ENCODE data around the gene NEBL.

Gene NEBL

GRCh38 chr10:20871970-20872369 lies 25.1 kb downstream of the NEBL start:
- DNase-seq = no peak
- intact Hi-C loops (cut with DNase I) = no loop called here

GRCh38 chr10:20870834-20871233 lies 26.3 kb downstream of the NEBL start:
- DNase-seq = no peak
- intact Hi-C loops (cut with DNase I) = no loop called here

GRCh38 chr10:20863008-20863407 lies 34.1 kb downstream of the NEBL start:
- intact Hi-C loops (cut with DNase I) = no loop called here
- DNase-seq = no peak

- intact Hi-C loops (cut with DNase I) = loop anchor here (5.0 to 10.0 kb wide), 2 partner anchors 406 to 1446 kb away; no protein-coding TSS in a partner anchor
Observed at GRCh38 chr10:20858292-20859124, 38.6 kb downstream of the NEBL start.

GRCh38 chr10:20856484-20856883 lies 40.6 kb downstream of the NEBL start:
- intact Hi-C loops (cut with DNase I) = loop anchor here (5.0 to 10.0 kb wide), 2 partner anchors 408 to 1444 kb away; no protein-coding TSS in a partner anchor
- DNase-seq = no peak

More at GRCh38 chr10:20858292-20859124, 38.6 kb downstream of the NEBL start:
- no peak for DNase-seq

- no peak for DNase-seq
- intact Hi-C loops (cut with DNase I) = loop anchor here (5.0 to 10.0 kb wide), 2 partner anchors 409 to 1443 kb away; no protein-coding TSS in a partner anchor
Observed at GRCh38 chr10:20855398-20856038, 41.6 kb downstream of the NEBL start.

- no peak for DNase-seq
- intact Hi-C loops (cut with DNase I) = loop anchor here (10.0 kb wide), 1 partner anchor 412 kb away; no protein-coding TSS in a partner anchor
Observed at GRCh38 chr10:20853276-20853675, 43.8 kb downstream of the NEBL start.

GRCh38 chr10:20852303-20852702 lies 44.8 kb downstream of the NEBL start:
- intact Hi-C loops (cut with DNase I) = loop anchor here (10.0 kb wide), 1 partner anchor 412 kb away; no protein-coding TSS in a partner anchor
- peak in 2 of 10 donors; percentile 54 to 62 for DNase-seq

GRCh38 chr10:20847512-20847911 lies 49.6 kb downstream of the NEBL start:
- no peak for DNase-seq
- intact Hi-C loops (cut with DNase I) = no loop called here

GRCh38 chr10:20846263-20846662 lies 50.8 kb downstream of the NEBL start:
- DNase-seq = no peak
- intact Hi-C loops (cut with DNase I) = no loop called here

- intact Hi-C loops (cut with DNase I) = no loop called here
- DNase-seq = no peak
Observed at GRCh38 chr10:20841419-20841818, 55.7 kb downstream of the NEBL start.

GRCh38 chr10:20839910-20840309 lies 57.2 kb downstream of the NEBL start:
- DNase-seq = no peak
- intact Hi-C loops (cut with DNase I) = no loop called here

- intact Hi-C loops (cut with DNase I) = no loop called here
- DNase-seq = no peak
Observed at GRCh38 chr10:20839141-20839540, 58.0 kb downstream of the NEBL start.

GRCh38 chr10:20836401-20836800 lies 60.7 kb downstream of the NEBL start:
- DNase-seq = peak in 1 of 10 donors; percentile 66
- intact Hi-C loops (cut with DNase I) = no loop called here

GRCh38 chr10:20835335-20835734 lies 61.8 kb downstream of the NEBL start:
- intact Hi-C loops (cut with DNase I) = no loop called here
- DNase-seq = no peak

- intact Hi-C loops (cut with DNase I) = no loop called here
- DNase-seq = no peak
Observed at GRCh38 chr10:20834825-20835224, 62.3 kb downstream of the NEBL start.

GRCh38 chr10:20822825-20823224 lies 74.3 kb downstream of the NEBL start:
- DNase-seq = no peak
- intact Hi-C loops (cut with DNase I) = no loop called here

- intact Hi-C loops (cut with DNase I) = no loop called here
- DNase-seq = no peak
Observed at GRCh38 chr10:20817646-20818045, 79.5 kb downstream of the NEBL start.

GRCh38 chr10:20817116-20817515 lies 80.0 kb downstream of the NEBL start:
- no peak for DNase-seq
- intact Hi-C loops (cut with DNase I) = no loop called here

- DNase-seq = no peak
- intact Hi-C loops (cut with DNase I) = no loop called here
Observed at GRCh38 chr10:20814116-20814515, 83.0 kb downstream of the NEBL start.

GRCh38 chr10:20811131-20811530 lies 86.0 kb downstream of the NEBL start:
- intact Hi-C loops (cut with DNase I) = no loop called here
- no peak for DNase-seq

GRCh38 chr10:20809631-20810030 lies 87.5 kb downstream of the NEBL start:
- intact Hi-C loops (cut with DNase I) = no loop called here
- DNase-seq = no peak

Data from posterior cingulate gyrus (tissue), 11 donors.